ENCODE results near the gene ANKRD13D.
A peak's percentile ranks its signal among the peaks of the same experiment; 100 is the strongest.

ANKRD13D gene

GRCh38 chr11:67345247-67345919 is 56.3 kb downstream of the ANKRD13D start:
- H3K27ac ChIP-seq (ENCODE audit: low read depth, low read length) = peak overlapping the region; percentile 51
- no peaks in the 10 kb centered on the region; the same call in 1 of the 2 replicates for H3K9me3 ChIP-seq (ENCODE audit: control insufficient read depth, insufficient read depth, low read length)
- peaks cover 55% of the 10 kb centered on the region for H3K4me1 ChIP-seq (ENCODE audit: control insufficient read depth, low read length)
- H3K9me2 ChIP-seq (replicated peaks; ENCODE audit: control insufficient read depth, low read length) = no peaks in the 10 kb centered on the region
- peak overlapping the region; percentile 3; the same call in 1 of the 2 replicates for H3K4me2 ChIP-seq (ENCODE audit: low read length)
- H4K20me1 ChIP-seq (ENCODE audit: control insufficient read depth, insufficient read depth, low read depth, low read length) = no peaks in the 10 kb centered on the region
- peaks cover 26% of the 10 kb centered on the region for H3F3A ChIP-seq (ENCODE audit: control insufficient read depth, insufficient read depth)
- H3K79me2 ChIP-seq (ENCODE audit: control insufficient read depth, low read length) = no peaks in the 10 kb centered on the region
- H3K4me3 ChIP-seq (ENCODE audit: low read length) = no peak overlapping the region
- no peaks in the 10 kb centered on the region for H3K27me3 ChIP-seq (ENCODE audit: control insufficient read depth, low read length)
- H3K36me3 ChIP-seq (ENCODE audit: control insufficient read depth, low read length) = no peaks in the 10 kb centered on the region
- no peak for TF ChIP-seq EZH2phosphoT487 (IDR thresholded peaks at IDR 0.05; ENCODE audit: borderline replicate concordance, low read length)
- TF ChIP-seq CTCF (IDR thresholded peaks at IDR 0.05; ENCODE audit: low read depth, low read length, poor library complexity, severe bottlenecking) = no peak

GRCh38 chr11:67345920-67346819 is 57.1 kb downstream of the ANKRD13D start:
- no peaks in the 10 kb centered on the region for H4K20me1 ChIP-seq (ENCODE audit: control insufficient read depth, insufficient read depth, low read depth, low read length)
- no peaks in the 10 kb centered on the region for H3K27me3 ChIP-seq (ENCODE audit: control insufficient read depth, low read length)
- peaks cover 62% of the 10 kb centered on the region for H3K4me1 ChIP-seq (ENCODE audit: control insufficient read depth, low read length)
- H3F3A ChIP-seq (ENCODE audit: control insufficient read depth, insufficient read depth) = peaks cover 26% of the 10 kb centered on the region
- H3K79me2 ChIP-seq (ENCODE audit: control insufficient read depth, low read length) = peaks cover 4% of the 10 kb centered on the region
- H3K9me3 ChIP-seq (ENCODE audit: control insufficient read depth, insufficient read depth, low read length) = no peaks in the 10 kb centered on the region; the same call in 1 of the 2 replicates
- peak overlapping the region; percentile 51 for H3K27ac ChIP-seq (ENCODE audit: low read depth, low read length)
- TF ChIP-seq EZH2phosphoT487 (IDR thresholded peaks at IDR 0.05; ENCODE audit: borderline replicate concordance, low read length) = no peak
- TF ChIP-seq CTCF (IDR thresholded peaks at IDR 0.05; ENCODE audit: low read depth, low read length, poor library complexity, severe bottlenecking) = peak; percentile 94
- peaks cover 5% of the 10 kb centered on the region for H3K36me3 ChIP-seq (ENCODE audit: control insufficient read depth, low read length)
- H3K4me3 ChIP-seq (ENCODE audit: low read length) = no peak overlapping the region
- H3K9me2 ChIP-seq (replicated peaks; ENCODE audit: control insufficient read depth, low read length) = no peaks in the 10 kb centered on the region
- peak overlapping the region; percentile 3; the same call in 1 of the 2 replicates for H3K4me2 ChIP-seq (ENCODE audit: low read length)

- peaks cover 27% of the 10 kb centered on the region for H3F3A ChIP-seq (ENCODE audit: control insufficient read depth, insufficient read depth)
- H3K79me2 ChIP-seq (ENCODE audit: control insufficient read depth, low read length) = peaks cover 22% of the 10 kb centered on the region
- TF ChIP-seq EZH2phosphoT487 (IDR thresholded peaks at IDR 0.05; ENCODE audit: borderline replicate concordance, low read length) (no peak), CTCF (IDR thresholded peaks at IDR 0.05; ENCODE audit: low read depth, low read length, poor library complexity, severe bottlenecking) (no peak)
- no peak overlapping the region for H3K27ac ChIP-seq (ENCODE audit: low read depth, low read length)
- no peaks in the 10 kb centered on the region for H3K9me3 ChIP-seq (ENCODE audit: control insufficient read depth, insufficient read depth, low read length)
- no peaks in the 10 kb centered on the region for H3K9me2 ChIP-seq (replicated peaks; ENCODE audit: control insufficient read depth, low read length)
- no peaks in the 10 kb centered on the region for H4K20me1 ChIP-seq (ENCODE audit: control insufficient read depth, insufficient read depth, low read depth, low read length)
- peaks cover 20% of the 10 kb centered on the region for H3K36me3 ChIP-seq (ENCODE audit: control insufficient read depth, low read length)
- H3K27me3 ChIP-seq (ENCODE audit: control insufficient read depth, low read length) = no peaks in the 10 kb centered on the region
- H3K4me3 ChIP-seq (ENCODE audit: low read length) = no peak overlapping the region
- H3K4me1 ChIP-seq (ENCODE audit: control insufficient read depth, low read length) = peaks cover 72% of the 10 kb centered on the region
- 0 out of 2 replicates have a peak overlapping the region, but pooled peaks have one; percentile 7 for H3K4me2 ChIP-seq (ENCODE audit: low read length)
These were observed 59.1 kb downstream of the ANKRD13D start for GRCh38 chr11:67347964-67348749.
